CD14-positive monocyte (primary cell): ENCODE data around the gene NUDT22. TPM values are rescaled to one million over a fixed set of nuclear protein-coding genes. Genes with fewer than 3 reads are reported as not detected.
"Not testable (repeated sequence)": the region's sequence is repeated elsewhere in the genome, so short reads cannot be mapped to it uniquely, and the experiment has no call there.

Source experiments
- DNase-seq, 3 donors: peaks; one replicate each; pipeline ENCODE4 v3.0.0-alpha.2; 2011 to 2022
- H2AFZ ChIP-seq: 2 replicates; pipeline ENCODE4 v1.6.0; 2012; ENCODE audit warnings: mild to moderate bottlenecking, low read depth, low read length, inconsistent platforms; ENCODE audit not compliant: insufficient read depth, poor library complexity, severe bottlenecking
- H3K27ac ChIP-seq, 2 donors: 1 replicate in 1 of 2; 2 replicates in 1 of 2; pipeline ENCODE4 v1.5.1; 2012 to 2013; ENCODE audit warnings: low read length in 2 of 2, control low read depth in 1 of 2, inconsistent platforms in 1 of 2, low read depth in 1 of 2, mild to moderate bottlenecking in 1 of 2
- H3K27me3 ChIP-seq, 2 donors: one replicate each; pipeline versions ENCODE4 v1.6.0 to v1.6.1; 2011 to 2013; ENCODE audit warnings: low read length in 2 of 2; ENCODE audit not compliant: control insufficient read depth in 2 of 2, insufficient read depth in 2 of 2
- H3K36me3 ChIP-seq, 2 donors: replicated peaks in 1 of 2; 1 replicate in 1 of 2; 2 replicates in 1 of 2; pipeline versions ENCODE4 v1.5.1 to v1.6.1; 2012 to 2013; ENCODE audit warnings: low read length in 2 of 2, control low read depth in 1 of 2, inconsistent platforms in 1 of 2, mild to moderate bottlenecking in 1 of 2; ENCODE audit not compliant: insufficient read depth in 2 of 2, control insufficient read depth in 1 of 2
- H3K4me1 ChIP-seq, 2 donors: 1 replicate in 1 of 2; 2 replicates in 1 of 2; pipeline versions ENCODE4 v1.5.1 to v1.6.1; 2012 to 2013; ENCODE audit warnings: low read length in 2 of 2, control low read depth in 1 of 2, inconsistent platforms in 1 of 2, mild to moderate bottlenecking in 1 of 2, moderate library complexity in 1 of 2; ENCODE audit not compliant: insufficient read depth in 2 of 2, control insufficient read depth in 1 of 2
- H3K4me2 ChIP-seq: replicated peaks from 2 replicates; pipeline ENCODE3; 2012; ENCODE audit warnings: low read length, moderate library complexity, mild to moderate bottlenecking; ENCODE audit not compliant: poor library complexity, severe bottlenecking; ENCODE audit errors: extremely low read depth
- H3K4me3 ChIP-seq, 3 experiments: fragments of 200-600 bp in 1 of 3; sonication (generic) in 1 of 3; replicated peaks in 1 of 3; 1 replicate in 2 of 3; 2 replicates in 1 of 3; pipeline ENCODE4 v1.5.1; 2011 to 2013; ENCODE audit warnings: low read length in 3 of 3, mild to moderate bottlenecking in 3 of 3, control low read depth in 2 of 3, low read depth in 2 of 3, inconsistent platforms in 1 of 3, moderate library complexity in 1 of 3
- H3K79me2 ChIP-seq: 2 replicates; pipeline ENCODE4 v1.6.0; 2012; ENCODE audit warnings: mild to moderate bottlenecking, control low read depth, inconsistent platforms, low read length, moderate library complexity; ENCODE audit not compliant: insufficient read depth
- H3K9ac ChIP-seq: 2 replicates; pipeline ENCODE4 v1.6.0; 2017; ENCODE audit warnings: low read length, mild to moderate bottlenecking; ENCODE audit not compliant: insufficient read depth, poor library complexity, severe bottlenecking
- H3K9me3 ChIP-seq, 2 donors: replicated peaks in 1 of 2; 1 replicate in 1 of 2; 2 replicates in 1 of 2; pipeline versions ENCODE4 v1.5.1 to v1.6.1; 2012 to 2013; ENCODE audit warnings: low read length in 2 of 2, control low read depth in 1 of 2; ENCODE audit not compliant: control insufficient read depth in 1 of 2, insufficient read depth in 1 of 2
- H4K20me1 ChIP-seq: 2 replicates; pipeline ENCODE4 v1.6.0; 2012; ENCODE audit warnings: mild to moderate bottlenecking, low read length, control low read depth, moderate library complexity; ENCODE audit not compliant: insufficient read depth
- H3K27ac Mint-ChIP-seq, 7 donors: one replicate each; pipeline ENCODE4 v1.8.0; 2020; ENCODE audit warnings: mild to moderate bottlenecking in 7 of 7, mixed read lengths in 7 of 7, moderate library complexity in 6 of 7, inconsistent platforms in 2 of 7
- H3K27me3 Mint-ChIP-seq, 3 donors: one replicate each; pipeline ENCODE4 v1.8.0; 2021 to 2022; ENCODE audit warnings: low read depth in 3 of 3, mild to moderate bottlenecking in 3 of 3, mixed read lengths in 3 of 3, moderate library complexity in 3 of 3, inconsistent platforms in 1 of 3
- H3K36me3 Mint-ChIP-seq, 2 donors: one replicate each; pipeline ENCODE4 v1.8.0; 2020; ENCODE audit warnings: mixed read lengths in 2 of 2, inconsistent platforms in 1 of 2, mild to moderate bottlenecking in 1 of 2
- H3K4me1 Mint-ChIP-seq: one replicate; pipeline ENCODE4 v1.8.0; 2020; ENCODE audit warnings: mild to moderate bottlenecking, mixed read lengths
- H3K4me3 Mint-ChIP-seq, 2 donors: one replicate each; pipeline ENCODE4 v1.8.0; 2020; ENCODE audit warnings: mild to moderate bottlenecking in 2 of 2, mixed read lengths in 2 of 2, moderate library complexity in 1 of 2
- H3K9me3 Mint-ChIP-seq, 7 donors: one replicate each; pipeline ENCODE4 v1.8.0; 2020 to 2022; ENCODE audit warnings: mixed read lengths in 7 of 7, mild to moderate bottlenecking in 6 of 7, moderate library complexity in 6 of 7, inconsistent platforms in 2 of 7
- CTCF ChIP-seq: fragments of 200-600 bp; IDR thresholded peaks from one replicate; pipeline ENCODE4 v1.8.0; 2022; ENCODE audit warnings: antibody characterized with exemption, mild to moderate bottlenecking
- WGBS: methylation state at CpG from one replicate; pipeline ENCODE4 v1.1.5; 2013; ENCODE audit warnings: missing lambda C conversion rate; ENCODE audit not compliant: insufficient coverage; 5-methylcytosine and 5-hydroxymethylcytosine counted together
- intact Hi-C, 2 donors: fragments of 100-400 bp; cut with micrococcal nuclease; formaldehyde crosslinking; loops; one replicate each; pipeline versions ENCODE4 v1.15.0 to v1.15.1; 2023
- polyA plus RNA-seq, 3 donors: library from polyadenylated mRNA; depleted of rRNA in 1 of 3; unstranded in 2 of 3; stranded (reverse) in 1 of 3; fragments of 300-500 nt in 2 of 3; fragments of >200 nt in 1 of 3; fragmentation: Illumina TruSeq in 2 of 3; gene quantifications; 1 replicate in 2 of 3; 2 replicates in 1 of 3; pipeline ENCODE4 v1.2.3, GENCODE V29; 2012 to 2021

NUDT22 gene
- polyA plus RNA-seq, 3 donors = 47.9 to 86.1 (median 56.1) TPM

DNA sequence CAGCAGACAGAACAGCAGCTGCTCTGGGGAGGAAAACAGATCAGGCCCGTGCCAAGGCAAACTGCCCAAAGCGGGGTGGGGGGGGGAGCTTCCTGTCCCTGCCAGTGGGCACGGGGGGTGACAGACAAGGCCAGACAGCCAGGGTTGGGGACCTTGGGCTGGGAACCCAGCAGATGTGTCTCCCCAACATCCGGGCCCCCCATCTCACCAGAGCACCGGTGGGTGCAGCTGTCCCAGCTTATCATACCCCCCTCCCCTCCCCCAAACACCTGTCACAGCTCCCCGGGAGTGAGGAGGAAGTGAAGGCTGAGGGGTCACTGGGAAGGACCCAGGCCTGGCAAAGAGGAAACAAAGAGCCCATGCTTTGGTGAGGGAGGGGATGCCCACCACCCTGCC, 19.3 kb downstream of the NUDT22 start:
- H3K27ac Mint-ChIP-seq = peak overlapping the region in 6 of 7 donors; percentile 35 to 88 (median 80)
- no peak for TF ChIP-seq CTCF
- peaks cover 10 to 12% of the 10 kb centered on the region in 2 donors for H3K36me3 ChIP-seq
- peak in 1 of 3 donors; percentile 42 for DNase-seq
- peaks cover 48 to 64% of the 10 kb centered on the region in 2 donors for H3K4me1 ChIP-seq
- intact Hi-C loops = no loop called here
- no peaks in the 10 kb centered on the region for H3K27me3 ChIP-seq
- no peaks in the 10 kb centered on the region for H3K9me3 ChIP-seq
- peak overlapping the region; percentile 13 to 92 for H3K27ac ChIP-seq
- H3K9me3 Mint-ChIP-seq = no peaks in the 10 kb centered on the region
- H2AFZ ChIP-seq = no peak overlapping the region
- H3K4me3 ChIP-seq = peak overlapping the region; percentile 45 to 86 (median 51)
- H3K9ac ChIP-seq = peak overlapping the region; percentile 76
- 0% methylated on average over 1 of the region's 6 CpGs for WGBS
- H3K4me1 Mint-ChIP-seq = peaks cover 46% of the 10 kb centered on the region
- H3K4me2 ChIP-seq = peak overlapping the region; percentile 91
- H3K36me3 Mint-ChIP-seq = peaks cover 13 to 14% of the 10 kb centered on the region in 2 donors
- H3K79me2 ChIP-seq = peaks cover 40% of the 10 kb centered on the region
- no peaks in the 10 kb centered on the region for H4K20me1 ChIP-seq
- H3K27me3 Mint-ChIP-seq = peaks cover 0 to 7% (median 3%) of the 10 kb centered on the region in 3 donors
- H3K4me3 Mint-ChIP-seq = peak overlapping the region; percentile 85 to 89

DNA sequence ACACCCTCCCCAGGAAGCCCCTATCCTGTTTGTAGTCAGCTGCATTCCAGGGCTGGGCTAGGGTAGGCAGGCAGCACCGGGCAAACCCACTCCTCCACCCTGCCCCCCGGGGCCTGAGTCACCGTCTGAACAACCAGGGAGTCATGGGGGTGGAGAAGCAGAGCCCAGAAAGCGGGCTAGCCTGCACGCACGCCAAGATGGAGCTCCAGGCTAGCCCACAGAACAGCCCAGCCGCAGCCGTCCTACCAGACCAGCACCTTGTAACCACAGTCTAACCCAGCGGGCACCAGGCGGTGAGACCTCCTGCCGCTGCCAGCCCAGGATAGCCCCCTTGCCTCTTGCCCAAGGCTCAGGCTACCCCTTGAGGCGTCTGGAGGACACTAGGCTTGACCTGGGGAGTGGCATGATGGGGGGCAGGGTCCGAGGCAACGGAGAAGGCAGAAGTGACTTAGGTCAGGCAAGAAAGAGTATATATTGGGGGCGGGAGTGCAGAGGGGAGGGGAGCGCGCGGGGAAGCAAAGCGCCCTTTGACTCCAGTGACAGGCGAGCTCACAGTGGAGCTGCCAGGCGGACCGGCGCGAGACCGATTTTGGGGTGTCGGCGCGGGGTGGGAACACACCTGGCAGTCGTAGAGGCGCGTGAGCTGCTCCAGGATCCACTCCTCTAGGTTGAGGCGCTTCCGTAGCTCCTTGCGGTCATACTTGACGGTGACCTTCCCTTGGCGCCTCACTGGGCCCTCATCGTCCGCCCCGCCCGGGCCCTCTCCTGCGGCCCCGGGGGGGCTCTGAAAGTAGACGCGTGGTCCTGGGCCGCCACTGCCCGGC, 19.9 kb downstream of the NUDT22 start:
- Histone ChIP-seq H3K4me2 (peak overlapping the region; percentile 91), H3K79me2 (peaks cover 40% of the 10 kb centered on the region), H3K9me3 (no peaks in the 10 kb centered on the region), H3K4me3 (peak overlapping the region; percentile 45 to 86 (median 51)), H4K20me1 (no peaks in the 10 kb centered on the region), H3K4me1 (peaks cover 49 to 68% of the 10 kb centered on the region in 2 donors), H3K27ac (peak overlapping the region; percentile 11 to 92), H3K27me3 (no peaks in the 10 kb centered on the region), H3K9ac (peak overlapping the region; percentile 76), H2AFZ (no peak overlapping the region), H3K36me3 (peaks cover 10 to 12% of the 10 kb centered on the region in 2 donors)
- WGBS = 0% methylated on average over 43 of the region's 46 CpGs
- Mint-ChIP-seq H3K27ac (peak overlapping the region in 6 of 7 donors; percentile 78 to 88 (median 84)), H3K36me3 (peaks cover 13 to 14% of the 10 kb centered on the region in 2 donors), H3K27me3 (peaks cover 3 to 10% (median 7%) of the 10 kb centered on the region in 3 donors), H3K4me1 (peaks cover 46% of the 10 kb centered on the region), H3K4me3 (peak overlapping the region; percentile 85 to 89), H3K9me3 (no peaks in the 10 kb centered on the region)
- DNase-seq = peak; percentile 86 to 97 (median 91)
- intact Hi-C loops = no loop called here
- no peak for TF ChIP-seq CTCF

- intact Hi-C loops, H3K27me3 ChIP-seq, DNase-seq, H2AFZ ChIP-seq, H3K9me3 ChIP-seq, H3K9me3 Mint-ChIP-seq, H4K20me1 ChIP-seq, H3K27ac ChIP-seq: not testable (repeated sequence)
- peaks cover 13 to 14% of the 10 kb centered on the region in 2 donors for H3K36me3 Mint-ChIP-seq
- Histone ChIP-seq H3K36me3 (peaks cover 10 to 12% of the 10 kb centered on the region in 2 donors), H3K9ac (peak overlapping the region; percentile 76), H3K79me2 (peaks cover 39% of the 10 kb centered on the region), H3K4me1 (peaks cover 51 to 72% of the 10 kb centered on the region in 2 donors), H3K4me2 (peak overlapping the region; percentile 93), H3K4me3 (peak overlapping the region; percentile 45 to 94 (median 86))
- H3K27ac Mint-ChIP-seq = peak overlapping the region in 1 of 7 donors; percentile 83
- peaks cover 46% of the 10 kb centered on the region for H3K4me1 Mint-ChIP-seq
- peak overlapping the region; percentile 83 to 87 for H3K4me3 Mint-ChIP-seq
- WGBS = 0% methylated on average over 43 of the region's 43 CpGs
- peaks cover 3 to 10% (median 7%) of the 10 kb centered on the region in 3 donors for H3K27me3 Mint-ChIP-seq
These were observed 20.5 kb downstream of the NUDT22 start for GRCh38 chr11:64246621-64246870.
